H1 (cell line): Measurements from ENCODE around the gene PDZD2. TPM values are rescaled to one million over a fixed set of nuclear protein-coding genes. Genes with fewer than 3 reads are reported as not detected.

ENCODE experiments used
- CTCF ChIA-PET: fragments of 300-600 bp; sonication (Branson Sonifier 250); formaldehyde crosslinking; loops from one replicate; lab custom pipeline; 2021; ENCODE audit not compliant: partially characterized antibody; lab: Charles Lee
- POLR2A ChIA-PET: fragments of 300-600 bp; sonication (Branson Sonifier 250); formaldehyde crosslinking; loops from one replicate; lab custom pipeline; 2021; ENCODE audit warnings: inconsistent platforms; ENCODE audit not compliant: partially characterized antibody; lab: Charles Lee
- DNase-seq, 2 experiments: peaks; one replicate each; pipeline versions ENCODE4 v3.0.0 to v3.0.0-alpha.2; 2010 to 2022; ENCODE audit warnings: low spot score in 2 of 2, low read depth in 1 of 2, mixed read lengths in 1 of 2
- FAIRE-seq: peaks from 2 replicates; lab custom pipeline; 2011; peaks lifted over from hg19 to GRCh38; lab: Jason Lieb, UNC
- H2AFZ ChIP-seq: 2 replicates; pipeline ENCODE4 v1.8.1; 2012; ENCODE audit warnings: low read length, inconsistent platforms
- H2AK5ac ChIP-seq: 2 replicates; pipeline ENCODE4 v1.6.1; 2013; ENCODE audit warnings: low read depth, low read length
- H2BK120ac ChIP-seq: replicated peaks from 2 replicates; pipeline ENCODE3; 2013; ENCODE audit warnings: low read depth, low read length, inconsistent platforms
- H2BK12ac ChIP-seq: 2 replicates; pipeline ENCODE4 v1.6.1; 2013; ENCODE audit warnings: low read depth, low read length
- H2BK15ac ChIP-seq: 2 replicates; pipeline ENCODE4 v1.6.1; 2013; ENCODE audit warnings: low read length
- H2BK20ac ChIP-seq: 2 replicates; pipeline ENCODE4 v1.6.1; 2013; ENCODE audit warnings: low read length
- H2BK5ac ChIP-seq: 2 replicates; pipeline ENCODE4 v1.6.1; 2013; ENCODE audit warnings: low read depth, low read length
- H3K14ac ChIP-seq: 2 replicates; pipeline ENCODE4 v1.6.1; 2013; ENCODE audit warnings: inconsistent platforms; ENCODE audit not compliant: insufficient read length
- H3K18ac ChIP-seq: 2 replicates; pipeline ENCODE4 v1.6.1; 2013; ENCODE audit warnings: low read length; ENCODE audit errors: extremely low read depth
- H3K23ac ChIP-seq: 2 replicates; pipeline ENCODE4 v1.6.1; 2013; ENCODE audit warnings: inconsistent platforms; ENCODE audit not compliant: insufficient read length
- H3K23me2 ChIP-seq: 2 replicates; pipeline ENCODE4 v1.6.1; 2013; ENCODE audit warnings: low read depth, low read length
- H3K27ac ChIP-seq: 2 replicates; pipeline ENCODE4 v1.6.1; 2011; ENCODE audit warnings: low read depth, low read length, inconsistent platforms
- H3K27me3 ChIP-seq, 4 experiments: replicated peaks in 1 of 4; 1 replicate in 1 of 4; 2 replicates in 3 of 4; pipeline versions ENCODE4 v1.6.1 to v1.8.1; 2011 to 2013; ENCODE audit warnings: low read length in 3 of 4, mild to moderate bottlenecking in 3 of 4, inconsistent platforms in 2 of 4, mixed read lengths in 2 of 4, moderate library complexity in 1 of 4; ENCODE audit not compliant: control insufficient read depth in 3 of 4, insufficient read depth in 3 of 4; ENCODE audit errors: extremely low read depth in 1 of 4
- H3K36me3 ChIP-seq, 4 experiments: 2 replicates each; pipeline versions ENCODE4 v1.6.1 to v1.8.1; 2011 to 2013; ENCODE audit warnings: mild to moderate bottlenecking in 4 of 4, low read length in 3 of 4, moderate library complexity in 2 of 4, control low read depth in 1 of 4, inconsistent platforms in 1 of 4; ENCODE audit not compliant: insufficient read depth in 4 of 4, control insufficient read depth in 2 of 4
- H3K4ac ChIP-seq: replicated peaks from 2 replicates; pipeline ENCODE3; 2013; ENCODE audit warnings: low read length, low read depth, mixed read lengths, inconsistent platforms; ENCODE audit not compliant: insufficient read length
- H3K4me1 ChIP-seq, 4 experiments: replicated peaks in 1 of 4; 1 replicate in 1 of 4; 2 replicates in 3 of 4; pipeline versions ENCODE4 v1.6.1 to v1.8.1; 2011 to 2013; ENCODE audit warnings: low read length in 3 of 4, inconsistent platforms in 2 of 4, mixed read lengths in 1 of 4; ENCODE audit not compliant: insufficient read depth in 4 of 4, control insufficient read depth in 3 of 4
- H3K4me2 ChIP-seq, 2 experiments: 2 replicates each; pipeline versions ENCODE4 v1.6.1 to v1.8.1; 2011 to 2013; ENCODE audit warnings: low read depth in 2 of 2, low read length in 2 of 2, control low read depth in 1 of 2, inconsistent platforms in 1 of 2, mild to moderate bottlenecking in 1 of 2; ENCODE audit not compliant: insufficient read depth in 1 of 2
- H3K4me3 ChIP-seq, 4 experiments: fragments of 200-600, 300-600 bp in 1 of 4; sonication (generic), shearing (Covaris generic), sonication (Bioruptor Twin) in 1 of 4; 2 replicates each; pipeline versions ENCODE4 v1.5.1 to v1.8.1; 2011 to 2016; ENCODE audit warnings: low read length in 4 of 4, low read depth in 3 of 4, control low read depth in 2 of 4, inconsistent platforms in 2 of 4, mild to moderate bottlenecking in 2 of 4, mixed read lengths in 1 of 4, moderate library complexity in 1 of 4; ENCODE audit not compliant: insufficient read depth in 2 of 4; ENCODE audit errors: extremely low read depth in 1 of 4
- H3K56ac ChIP-seq: replicated peaks from 2 replicates; pipeline ENCODE3; 2013; ENCODE audit warnings: low read depth, mild to moderate bottlenecking, mixed read lengths, low read length, inconsistent platforms; ENCODE audit not compliant: insufficient read length
- H3K79me1 ChIP-seq: 2 replicates; pipeline ENCODE4 v1.6.1; 2013; ENCODE audit warnings: low read depth, low read length, control low read depth
- H3K79me2 ChIP-seq, 2 experiments: 2 replicates each; pipeline versions ENCODE4 v1.6.1 to v1.8.1; 2012 to 2013; ENCODE audit warnings: low read length in 2 of 2, mild to moderate bottlenecking in 2 of 2, inconsistent platforms in 1 of 2; ENCODE audit not compliant: insufficient read depth in 2 of 2, control insufficient read depth in 1 of 2
- H3K9ac ChIP-seq, 4 experiments: replicated peaks in 1 of 4; 1 replicate in 1 of 4; 2 replicates in 3 of 4; pipeline versions ENCODE4 v1.6.1 to v1.8.1; 2011 to 2013; ENCODE audit warnings: low read depth in 3 of 4, low read length in 3 of 4, control low read depth in 2 of 4, mild to moderate bottlenecking in 2 of 4, moderate library complexity in 2 of 4, inconsistent platforms in 1 of 4; ENCODE audit errors: extremely low read depth in 1 of 4
- H3K9me3 ChIP-seq, 2 experiments: 2 replicates each; pipeline versions ENCODE4 v1.6.1 to v1.8.1; 2012 to 2013; ENCODE audit warnings: mild to moderate bottlenecking in 2 of 2, moderate library complexity in 2 of 2, control low read depth in 1 of 2, inconsistent platforms in 1 of 2, low read depth in 1 of 2, low read length in 1 of 2, mixed read lengths in 1 of 2; ENCODE audit not compliant: insufficient read depth in 2 of 2
- H4K20me1 ChIP-seq, 2 experiments: replicated peaks in 1 of 2; 2 replicates each; pipeline versions ENCODE3 to v1.8.1; 2011 to 2013; ENCODE audit warnings: inconsistent platforms in 2 of 2, low read length in 2 of 2, mild to moderate bottlenecking in 1 of 2; ENCODE audit not compliant: insufficient read depth in 2 of 2, control insufficient read depth in 1 of 2
- H4K5ac ChIP-seq: 2 replicates; pipeline ENCODE4 v1.6.1; 2013; ENCODE audit warnings: low read length, low read depth, mixed read lengths, inconsistent platforms; ENCODE audit not compliant: insufficient read length
- H4K8ac ChIP-seq: 2 replicates; pipeline ENCODE4 v1.8.0; 2013; ENCODE audit warnings: mild to moderate bottlenecking, moderate library complexity, low read length, inconsistent platforms; ENCODE audit not compliant: insufficient read depth; ENCODE audit errors: extremely low read depth
- H4K91ac ChIP-seq: replicated peaks from 2 replicates; pipeline ENCODE3; 2013; ENCODE audit warnings: low read length, mixed read lengths, inconsistent platforms; ENCODE audit not compliant: insufficient read length
- CHD1 ChIP-seq: IDR thresholded peaks from 2 replicates; pipeline ENCODE4 v1.6.1; 2012; ENCODE audit warnings: low read depth, low read length, improper control_type of control experiment
- GABPA ChIP-seq: IDR thresholded peaks from 2 replicates; pipeline ENCODE4 v1.6.1; 2011; ENCODE audit warnings: mild to moderate bottlenecking, low read length, moderate library complexity, borderline replicate concordance; ENCODE audit not compliant: insufficient read depth
- KDM1A ChIP-seq: fragments of 200-600, 300-600 bp; sonication (generic); IDR thresholded peaks from 2 replicates; pipeline ENCODE4 v1.7.1; 2016; ENCODE audit warnings: mild to moderate bottlenecking, low read length, borderline replicate concordance
- RXRA ChIP-seq: IDR thresholded peaks from 2 replicates; pipeline ENCODE4 v1.6.1; 2011; ENCODE audit warnings: low read depth, mild to moderate bottlenecking, low read length, moderate library complexity; ENCODE audit not compliant: insufficient read depth
- SP2 ChIP-seq: IDR thresholded peaks from 2 replicates; pipeline ENCODE4 v1.6.1; 2012; ENCODE audit warnings: mild to moderate bottlenecking, low read length, inconsistent platforms
- TAF1 ChIP-seq: IDR thresholded peaks from 2 replicates; pipeline ENCODE4 v1.6.1; 2011; ENCODE audit warnings: mild to moderate bottlenecking, low read depth, low read length
- TAF7 ChIP-seq: optimal IDR thresholded peaks from 2 replicates; pipeline ENCODE3; 2011; ENCODE audit warnings: low read depth, mild to moderate bottlenecking, inconsistent platforms, low read length, moderate library complexity, borderline replicate concordance
- WGBS, 2 experiments: shearing (Covaris generic) in 1 of 2; methylation state at CpG; one replicate each; pipeline versions ENCODE4 v1.1.6 to v1.1.7; 2013 to 2015; ENCODE audit warnings: low lambda C conversion rate in 2 of 2, mixed read lengths in 2 of 2, inconsistent platforms in 1 of 2, low coverage in 1 of 2, missing lambda C conversion rate in 1 of 2; ENCODE audit not compliant: insufficient replicate concordance in 2 of 2, insufficient coverage in 1 of 2, insufficient read length in 1 of 2; ENCODE audit errors: extremely low coverage in 1 of 2, missing lambda C conversion rate in 1 of 2; 5-methylcytosine and 5-hydroxymethylcytosine counted together
- polyA plus RNA-seq, 7 experiments: library from polyadenylated mRNA; depleted of rRNA in 3 of 7; stranded (reverse) in 5 of 7; unstranded in 2 of 7; fragments of >200 nt in 5 of 7; fragments of 200-250 nt in 2 of 7; gene quantifications; 1 replicate in 5 of 7; 2 replicates in 1 of 7; 4 replicates in 1 of 7; pipeline versions ENCODE4 v1.2.1 to v1.2.3, GENCODE V29; 2011 to 2013; ENCODE audit warnings: missing spikeins in 2 of 7, mixed read lengths in 2 of 7
- total RNA-seq: library from RNA; stranded (reverse); fragmentation: NEBNext Ultra II Directional; extraction: Animal tissue kit (Norgen Biotek cat#: 25700); gene quantifications from 2 replicates; pipeline ENCODE4 v1.2.1, GENCODE V29; 2021

The PDZD2 gene
- total and polyA plus RNA-seq, 2 of the 8 experiments (the other 6 are each of a cell fraction or from before 2014, with no cell fraction given), result 1.2 to 6.8 TPM

- Histone ChIP-seq H4K8ac (no peak overlapping the region), H3K4ac (no peak overlapping the region), H3K27me3 (no peaks in the 10 kb centered on the region), H2BK120ac (no peak overlapping the region), H4K5ac (no peak overlapping the region), H3K23ac (no peak overlapping the region), H3K9me3 (no peaks in the 10 kb centered on the region), H4K20me1 (no peaks in the 10 kb centered on the region), H2BK20ac (no peak overlapping the region), H3K56ac (no peak overlapping the region), H3K9ac (no peak overlapping the region), H3K4me2 (no peak overlapping the region), H3K79me2 (no peaks in the 10 kb centered on the region), H3K36me3 (no peaks in the 10 kb centered on the region), H3K4me3 (no peak overlapping the region), H3K14ac (no peak overlapping the region), H3K27ac (no peak overlapping the region), H3K23me2 (no peaks in the 10 kb centered on the region; the same call in 1 of the 2 replicates), H2AK5ac (no peak overlapping the region), H2BK15ac (no peak overlapping the region), H2BK5ac (no peak overlapping the region), H4K91ac (no peak overlapping the region), H3K18ac (no peak overlapping the region), H3K4me1 (no peaks in the 10 kb centered on the region), H2AFZ (no peak overlapping the region), H2BK12ac (no peak overlapping the region), H3K79me1 (no peaks in the 10 kb centered on the region)
- 96% methylated on average over 4 of the region's 6 CpGs; no CpG with 5 or more reads in 1 of the 2 experiments for WGBS, 2 experiments
- DNase-seq (no peak), FAIRE-seq (no peak)
- ChIA-PET POLR2A (no interaction called here), CTCF (interaction anchor here (0.7 to 1.2 kb wide), 3 partner anchors 224 to 307 kb away, joined by 3 to 4 read pairs (median 4); no protein-coding TSS in a partner anchor)
- TF ChIP-seq RXRA, result no peak
- no peak for TF ChIP-seq TAF7
- no peak for TF ChIP-seq GABPA
- no peak for TF ChIP-seq SP2
- no peak for TF ChIP-seq TAF1
- TF ChIP-seq CHD1, result no peak
- TF ChIP-seq KDM1A, result no peak
These were observed 167.6 kb downstream of the PDZD2 start for GRCh38 chr5:31806561-31806960.
